CD4-positive, CD25-positive, alpha-beta regulatory T cell (primary cell): ENCODE results near the gene CLINT1. TPM values are rescaled to one million over a fixed set of nuclear protein-coding genes. Genes with fewer than 3 reads are reported as not detected.
A peak's percentile ranks its signal among the peaks of the same experiment; 100 is the strongest.

Source experiments
- ATAC-seq, 2 donors: fragments of 150-1000 bp; cut with Tn5 transposase; one replicate each; pipeline ENCODE4 v1.10.0; 2021; ENCODE audit warnings: low read depth in 2 of 2, moderate number of reproducible peaks in 2 of 2, moderate library complexity in 1 of 2
- DNase-seq, 3 donors: peaks; one replicate each; pipeline versions ENCODE4 v3.0.0 to v3.0.0-alpha.2; 2012 to 2022; ENCODE audit warnings: mixed read lengths in 1 of 3
- H3K27ac ChIP-seq: one replicate; pipeline ENCODE4 v1.7.0; 2013; ENCODE audit warnings: mild to moderate bottlenecking, low read length; ENCODE audit not compliant: insufficient read depth, poor library complexity, severe bottlenecking
- H3K27me3 ChIP-seq: one replicate; pipeline ENCODE4 v1.7.0; 2013; ENCODE audit warnings: low read length; ENCODE audit not compliant: control insufficient read depth, insufficient read depth
- H3K36me3 ChIP-seq: one replicate; pipeline ENCODE4 v1.7.0; 2013; ENCODE audit warnings: mild to moderate bottlenecking, low read length, moderate library complexity; ENCODE audit not compliant: control insufficient read depth, insufficient read depth
- H3K4me1 ChIP-seq: 2 replicates; pipeline ENCODE4 v1.7.0; 2013; ENCODE audit warnings: mild to moderate bottlenecking, low read length; ENCODE audit not compliant: insufficient read depth, control insufficient read depth, poor library complexity, severe bottlenecking
- H3K4me3 ChIP-seq: one replicate; pipeline ENCODE4 v1.7.0; 2013; ENCODE audit warnings: low read depth, mild to moderate bottlenecking, low read length, moderate library complexity
- H3K9me3 ChIP-seq, 2 experiments: 1 replicate in 1 of 2; 2 replicates in 1 of 2; pipeline ENCODE4 v1.7.0; 2013; ENCODE audit warnings: low read length in 2 of 2, mild to moderate bottlenecking in 1 of 2, moderate library complexity in 1 of 2; ENCODE audit not compliant: control insufficient read depth in 2 of 2
- H3K27ac Mint-ChIP-seq, 3 donors: one replicate each; pipeline ENCODE4 v1.8.0; 2020 to 2022; ENCODE audit warnings: mild to moderate bottlenecking in 3 of 3, mixed read lengths in 3 of 3, moderate library complexity in 2 of 3
- H3K27me3 Mint-ChIP-seq: one replicate; pipeline ENCODE4 v1.8.0; 2022; ENCODE audit warnings: mild to moderate bottlenecking, mixed read lengths
- H3K36me3 Mint-ChIP-seq: one replicate; pipeline ENCODE4 v1.8.0; 2020; ENCODE audit warnings: mixed read lengths
- H3K4me1 Mint-ChIP-seq, 4 donors: one replicate each; pipeline ENCODE4 v1.8.0; 2020 to 2022; ENCODE audit warnings: mixed read lengths in 4 of 4, mild to moderate bottlenecking in 1 of 4
- H3K4me3 Mint-ChIP-seq, 4 donors: one replicate each; pipeline ENCODE4 v1.8.0; 2020 to 2022; ENCODE audit warnings: mild to moderate bottlenecking in 4 of 4, mixed read lengths in 4 of 4, moderate library complexity in 3 of 4
- H3K9me3 Mint-ChIP-seq, 7 donors: one replicate each; pipeline ENCODE4 v1.8.0; 2020 to 2022; ENCODE audit warnings: mixed read lengths in 7 of 7, mild to moderate bottlenecking in 3 of 7, moderate library complexity in 2 of 7
- polyA plus RNA-seq, 4 donors: library from polyadenylated mRNA; unstranded; fragments of 300-500 nt; fragmentation: Illumina TruSeq; gene quantifications; one replicate each; pipeline ENCODE4 v1.2.3, GENCODE V29; 2021
- total RNA-seq: library from RNA; stranded (reverse); gene quantifications from one replicate; pipeline ENCODE4 v1.2.3, GENCODE V29; 2022

Gene CLINT1
- total and polyA plus RNA-seq, 5 donors from 2014 or later = 93.2 to 126 (median 111) TPM

DNA sequence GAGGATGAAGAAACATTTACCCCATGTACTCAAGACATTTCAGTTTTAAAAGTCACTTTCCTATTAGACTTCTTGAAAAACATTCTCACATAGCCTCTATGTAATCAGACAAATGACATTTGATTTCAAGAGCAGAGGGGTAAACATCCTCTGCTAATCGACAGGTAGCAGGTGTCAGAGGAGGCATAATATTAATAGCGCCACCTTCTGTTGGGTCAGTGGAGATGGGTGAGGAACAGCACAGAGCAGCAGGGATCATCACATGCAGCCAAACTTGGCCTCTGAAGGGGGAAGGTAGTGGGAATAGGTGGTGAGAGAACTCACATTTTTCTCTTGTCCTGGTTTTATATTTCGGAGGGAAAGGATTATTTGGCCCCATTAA, 118.7 kb downstream of the CLINT1 start:
- Histone ChIP-seq H3K36me3 (peaks cover 20% of the 10 kb centered on the region), H3K27ac (no peak overlapping the region), H3K4me3 (no peak overlapping the region), H3K9me3 (no peaks in the 10 kb centered on the region), H3K4me1 (peaks cover 16% of the 10 kb centered on the region), H3K27me3 (no peaks in the 10 kb centered on the region)
- DNase-seq (peak in 2 of 3 donors; percentile 51 to 68), ATAC-seq (no peak)
- H3K4me1 Mint-ChIP-seq = peaks cover 14 to 27% (median 24%) of the 10 kb centered on the region in 4 donors
- peaks cover 21% of the 10 kb centered on the region for H3K36me3 Mint-ChIP-seq
- no peaks in the 10 kb centered on the region for H3K27me3 Mint-ChIP-seq
- no peaks in the 10 kb centered on the region for H3K9me3 Mint-ChIP-seq
- peak overlapping the region in 2 of 4 donors; percentile 62 to 79 for H3K4me3 Mint-ChIP-seq
- H3K27ac Mint-ChIP-seq = peak overlapping the region in 1 of 3 donors; percentile 85

- peaks cover 12 to 21% (median 19%) of the 10 kb centered on the region in 4 donors for H3K4me1 Mint-ChIP-seq
- ATAC-seq = no peak
Measured at GRCh38 chr5:157739388-157740228, 119.3 kb downstream of the CLINT1 start.

DNA sequence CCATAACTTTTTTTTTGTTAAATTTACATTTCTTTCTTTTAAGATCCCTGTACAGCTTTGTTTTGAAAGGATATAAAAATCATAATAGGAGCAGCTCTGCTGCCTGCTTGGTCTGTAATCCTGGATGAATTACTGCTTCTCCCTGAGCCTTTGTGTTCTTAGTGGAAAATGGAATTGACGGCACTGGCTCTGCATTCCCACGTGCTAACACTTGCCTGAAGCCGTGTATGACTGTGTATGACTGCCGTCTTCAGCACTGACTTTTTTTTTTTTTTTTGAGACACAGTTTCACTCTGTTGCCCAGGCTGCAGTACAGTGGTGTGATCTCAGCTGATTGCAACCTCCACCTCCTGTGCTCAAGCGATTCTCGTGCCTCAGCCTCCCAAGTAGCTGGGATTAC, 123.0 kb downstream of the CLINT1 start:
- Histone ChIP-seq H3K27ac (no peak overlapping the region), H3K27me3 (no peaks in the 10 kb centered on the region), H3K4me1 (peaks cover 8% of the 10 kb centered on the region), H3K36me3 (peaks cover 21% of the 10 kb centered on the region), H3K4me3 (no peak overlapping the region), H3K9me3 (no peaks in the 10 kb centered on the region)
- ATAC-seq (no peak), DNase-seq (no peak)
- Mint-ChIP-seq H3K27me3 (no peaks in the 10 kb centered on the region), H3K36me3 (peaks cover 29% of the 10 kb centered on the region), H3K4me1 (peaks cover 12 to 26% (median 20%) of the 10 kb centered on the region in 4 donors), H3K4me3 (no peak overlapping the region), H3K9me3 (no peaks in the 10 kb centered on the region), H3K27ac (peak overlapping the region in 1 of 3 donors; percentile 74)

More at GRCh38 chr5:157739388-157740228, 119.3 kb downstream of the CLINT1 start:
- H3K36me3 ChIP-seq = peaks cover 21% of the 10 kb centered on the region
- Mint-ChIP-seq H3K27ac (no peak overlapping the region), H3K9me3 (no peaks in the 10 kb centered on the region), H3K4me3 (peak overlapping the region in 1 of 4 donors; percentile 62), H3K27me3 (no peaks in the 10 kb centered on the region), H3K36me3 (peaks cover 21% of the 10 kb centered on the region)
- no peak overlapping the region for H3K4me3 ChIP-seq
- peaks cover 10% of the 10 kb centered on the region for H3K4me1 ChIP-seq
- no peaks in the 10 kb centered on the region for H3K9me3 ChIP-seq
- DNase-seq = no peak
- H3K27me3 ChIP-seq = no peaks in the 10 kb centered on the region
- H3K27ac ChIP-seq = no peak overlapping the region

Other genes starting within 250 kb of the CLINT1 start
- not detected for gene SOX30, start 206.7 kb downstream of the CLINT1 start, total RNA-seq
- under 1 TPM; 0.46 to 0.84 (median 0.56) TPM for gene SOX30, start 206.7 kb downstream of the CLINT1 start, polyA plus RNA-seq
- not detected for gene C5orf52, start 187.6 kb downstream of the CLINT1 start, total RNA-seq
- gene C5orf52, start 187.6 kb downstream of the CLINT1 start, polyA plus RNA-seq = not detected
- gene THG1L, start 127.7 kb downstream of the CLINT1 start, total RNA-seq = 4.5 TPM
- 1 to 10 TPM; 5.0 to 6.6 (median 5.5) TPM for gene THG1L, start 127.7 kb downstream of the CLINT1 start, polyA plus RNA-seq
- 1.5 TPM for gene LSM11, start 115.4 kb downstream of the CLINT1 start, total RNA-seq
- 1 to 10 TPM in 1 of 4 donors, under 1 TPM in 3; 0.22 to 1.6 (median 0.74) TPM for gene LSM11, start 115.4 kb downstream of the CLINT1 start, polyA plus RNA-seq